Right lobe of liver (tissue), 6 donors: Measurements from ENCODE around the gene MUC5B. TPM values are rescaled to one million over a fixed set of nuclear protein-coding genes. Genes with fewer than 3 reads are reported as not detected.
"Not testable (repeated sequence)": the region's sequence is repeated elsewhere in the genome, so short reads cannot be mapped to it uniquely, and the experiment has no call there.

ENCODE experiments used
- ATAC-seq, 4 donors: fragments of 200-7000 bp; cut with Tn5 transposase; one replicate each; pipeline ENCODE4 v1.9.1; 2020; ENCODE audit warnings: mild to moderate bottlenecking in 4 of 4, moderate library complexity in 4 of 4
- DNase-seq, 3 donors: peaks; one replicate each; pipeline ENCODE4 v3.0.0-alpha.2; 2020
- H3K27ac ChIP-seq, 3 donors: fragments of 200-600 bp; one replicate each; pipeline ENCODE4 v1.8.0; 2022
- H3K27me3 ChIP-seq, 2 donors: fragments of 200-600 bp; one replicate each; pipeline ENCODE4 v1.8.0; 2022
- H3K36me3 ChIP-seq, 4 donors: fragments of 200-600 bp; sonication (generic) in 1 of 4; one replicate each; pipeline versions ENCODE4 v1.5.1 to v1.8.0; 2017 to 2022; ENCODE audit warnings: control low read depth in 1 of 4
- H3K4me1 ChIP-seq, 4 donors: fragments of 200-600 bp; sonication (generic) in 1 of 4; one replicate each; pipeline versions ENCODE4 v1.5.1 to v1.8.0; 2017 to 2022; ENCODE audit warnings: control low read depth in 1 of 4
- H3K4me3 ChIP-seq, 3 donors: fragments of 200-600 bp; one replicate each; pipeline ENCODE4 v1.8.0; 2022
- H3K9me3 ChIP-seq, 4 donors: fragments of 200-600 bp; sonication (generic) in 1 of 4; one replicate each; pipeline versions ENCODE4 v1.5.1 to v1.8.0; 2017 to 2022; ENCODE audit warnings: control low read depth in 1 of 4
- CTCF ChIP-seq, 4 donors: fragments of 200-600 bp in 3 of 4; fragments of 450-650 bp in 1 of 4; IDR thresholded peaks; one replicate each; pipeline versions ENCODE4 v1.5.1 to v1.8.0; 2016 to 2022; ENCODE audit warnings: antibody characterized with exemption in 4 of 4, mild to moderate bottlenecking in 2 of 4
- POLR2A ChIP-seq: fragments of 450-650 bp; IDR thresholded peaks from one replicate; pipeline ENCODE4 v1.6.1; 2017; ENCODE audit warnings: antibody characterized with exemption, mild to moderate bottlenecking
- WGBS: methylation state at CpG from one replicate; pipeline ENCODE4 v1.1.6; 2018; ENCODE audit warnings: low coverage, low lambda C conversion rate; ENCODE audit not compliant: insufficient coverage; ENCODE audit errors: missing lambda C conversion rate; 5-methylcytosine and 5-hydroxymethylcytosine counted together
- intact Hi-C, 2 donors: fragments of 100-400 bp; cut with DNase I; formaldehyde crosslinking; loops; one replicate each; pipeline versions ENCODE4 v1.11.2 to v1.14.1; 2022
- total RNA-seq, 6 experiments: library from RNA; depleted of rRNA in 2 of 6; stranded (reverse); fragments of >200 nt in 2 of 6; fragmentation: NEBNext Ultra II Directional in 3 of 6; extraction: Animal tissue kit (Norgen Biotek cat#: 25700) in 3 of 6; gene quantifications; one replicate each; pipeline versions ENCODE4 v1.1.0 to v1.2.4, GENCODE V29; 2016 to 2023
- donor health status: DM: no; HTN: yes; CAD: no.
- donor health status: DM: no; HTN: no; CAD: no.
- donor health status: DM: no; HTN: no; CAD: no.
- donor health status: DM: no; HTN: yes; CAD: no.
- donor health status: DM: no; HTN: yes; CAD: no.

MUC5B gene
- total RNA-seq, 6 experiments from 2014 or later, result 0.06 to 3.7 (median 0.78) TPM

GRCh38 chr11:1240771-1241170, 17.9 kb downstream of the MUC5B start:
- H3K4me1 ChIP-seq, result no peaks in the 10 kb centered on the region
- intact Hi-C loops, result no loop called here
- TF ChIP-seq POLR2A (no peak), CTCF (IDR thresholded peaks at IDR 0.05) (no peak)
- H3K36me3 ChIP-seq, result no peaks in the 10 kb centered on the region
- no peaks in the 10 kb centered on the region for H3K9me3 ChIP-seq
- H3K27me3 ChIP-seq, result no peaks in the 10 kb centered on the region
- no peak overlapping the region for H3K4me3 ChIP-seq
- WGBS, result 80% methylated on average over 1 of the region's 25 CpGs
- ATAC-seq (no peak), DNase-seq (no peak)
- no peak overlapping the region for H3K27ac ChIP-seq

GRCh38 chr11:1241706-1242105, 18.8 kb downstream of the MUC5B start:
- DNase-seq (no peak), ATAC-seq (no peak)
- no peak overlapping the region for H3K4me3 ChIP-seq
- intact Hi-C loops, result no loop called here
- 94% methylated on average over 6 of the region's 20 CpGs for WGBS
- H3K4me1 ChIP-seq, result no peaks in the 10 kb centered on the region
- H3K27me3 ChIP-seq, result no peaks in the 10 kb centered on the region
- no peaks in the 10 kb centered on the region for H3K36me3 ChIP-seq
- no peak for TF ChIP-seq POLR2A
- no peak for TF ChIP-seq CTCF (IDR thresholded peaks at IDR 0.05)
- no peak overlapping the region for H3K27ac ChIP-seq
- no peaks in the 10 kb centered on the region for H3K9me3 ChIP-seq

GRCh38 chr11:1242289-1242688, 19.4 kb downstream of the MUC5B start:
- DNase-seq, result no peak
- H3K36me3 ChIP-seq, result no peaks in the 10 kb centered on the region
- H3K4me3 ChIP-seq, result no peak overlapping the region
- ATAC-seq, result no peak
- 100% methylated on average over 1 of the region's 20 CpGs for whole genome bisulfite sequencing
- no peaks in the 10 kb centered on the region for H3K9me3 ChIP-seq
- TF ChIP-seq POLR2A, result no peak
- no peak for TF ChIP-seq CTCF (IDR thresholded peaks at IDR 0.05)
- no peaks in the 10 kb centered on the region for H3K4me1 ChIP-seq
- intact Hi-C loops, result no loop called here
- no peak overlapping the region for H3K27ac ChIP-seq
- H3K27me3 ChIP-seq, result no peaks in the 10 kb centered on the region

- H3K27me3 ChIP-seq, H3K27ac ChIP-seq, H3K4me1 ChIP-seq, H3K36me3 ChIP-seq, DNase-seq, H3K9me3 ChIP-seq, H3K4me3 ChIP-seq, intact Hi-C loops, ATAC-seq: not testable (repeated sequence)
- WGBS, result 40% methylated on average over 1 of the region's 11 CpGs
Observed at GRCh38 chr11:1242751-1243150, 19.9 kb downstream of the MUC5B start.

- H3K9me3 ChIP-seq, H3K27me3 ChIP-seq, intact Hi-C loops, DNase-seq, H3K4me1 ChIP-seq, ATAC-seq, H3K36me3 ChIP-seq, H3K27ac ChIP-seq, H3K4me3 ChIP-seq: not testable (repeated sequence)
- WGBS, result 100% methylated on average over 3 of the region's 18 CpGs
Observed at GRCh38 chr11:1243521-1243920, 20.7 kb downstream of the MUC5B start.

GRCh38 chr11:1244557-1244956, 21.7 kb downstream of the MUC5B start:
- H3K4me3 ChIP-seq, ATAC-seq, H3K4me1 ChIP-seq, DNase-seq, H3K36me3 ChIP-seq, H3K27ac ChIP-seq, intact Hi-C loops, H3K27me3 ChIP-seq, H3K9me3 ChIP-seq: not testable (repeated sequence)
- 92% methylated on average over 6 of the region's 9 CpGs for WGBS

- DNase-seq, H3K9me3 ChIP-seq, H3K4me3 ChIP-seq, H3K36me3 ChIP-seq, intact Hi-C loops, H3K27me3 ChIP-seq, ATAC-seq, H3K4me1 ChIP-seq, H3K27ac ChIP-seq: not testable (repeated sequence)
- WGBS, result 53% methylated on average over 3 of the region's 14 CpGs
Observed at GRCh38 chr11:1245717-1246116, 22.9 kb downstream of the MUC5B start.

GRCh38 chr11:1246301-1246700, 23.4 kb downstream of the MUC5B start:
- H3K27me3 ChIP-seq, DNase-seq, H3K4me3 ChIP-seq, H3K27ac ChIP-seq, intact Hi-C loops, H3K4me1 ChIP-seq, H3K36me3 ChIP-seq, H3K9me3 ChIP-seq, ATAC-seq: not testable (repeated sequence)
- 85% methylated on average over 4 of the region's 14 CpGs for WGBS

GRCh38 chr11:1247026-1247425, 24.2 kb downstream of the MUC5B start:
- 97% methylated on average over 11 of the region's 14 CpGs for WGBS
- H3K4me3 ChIP-seq, DNase-seq, intact Hi-C loops, H3K27ac ChIP-seq, H3K9me3 ChIP-seq, H3K36me3 ChIP-seq, H3K27me3 ChIP-seq, H3K4me1 ChIP-seq, ATAC-seq: not testable (repeated sequence)
